ENCODE results near the gene CLMP. TPM values are rescaled to one million over a fixed set of nuclear protein-coding genes. Genes with fewer than 3 reads are reported as not detected.
"Not testable (repeated sequence)": the region's sequence is repeated elsewhere in the genome, so short reads cannot be mapped to it uniquely, and the experiment has no call there.

CLMP gene
- total RNA-seq, 1 donor from 2014 or later = 32.0 TPM

GRCh38 chr11:123059041-123059920 lies 135.8 kb downstream of the CLMP start:
- DNase-seq (ENCODE audit: low read depth) = not testable (repeated sequence)

DNA sequence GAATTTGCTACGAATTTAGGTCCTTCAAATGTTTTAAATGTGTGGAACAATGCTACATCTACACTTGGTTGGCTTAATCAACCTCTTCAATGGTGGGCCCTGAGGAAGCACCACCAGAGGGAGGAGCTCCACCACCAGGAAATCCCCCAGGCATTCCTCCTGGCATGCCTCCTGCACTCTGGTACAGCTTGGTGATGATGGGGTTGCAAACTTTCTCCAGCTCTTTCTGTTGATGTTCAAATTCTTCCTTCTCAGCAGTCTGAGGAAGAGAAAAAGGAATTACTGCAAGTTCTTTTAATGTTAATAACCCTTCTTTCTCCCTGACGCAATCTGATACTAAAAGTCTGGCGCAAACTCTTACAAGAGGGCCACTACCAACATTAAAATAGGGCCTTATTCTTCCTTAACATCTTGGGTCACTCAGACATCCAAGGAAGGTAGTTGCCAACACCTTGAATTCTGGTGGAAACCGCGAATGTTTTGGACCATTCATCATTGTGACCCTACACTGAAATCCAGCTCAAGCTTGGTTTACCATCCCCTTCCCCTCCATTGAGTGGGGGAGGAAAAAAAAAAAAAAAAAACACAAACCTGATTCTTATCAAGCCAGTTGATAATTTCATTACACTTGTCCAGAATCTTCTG lies 137.3 kb downstream of the CLMP start:
- no peak for DNase-seq (ENCODE audit: low read depth)

DNA sequence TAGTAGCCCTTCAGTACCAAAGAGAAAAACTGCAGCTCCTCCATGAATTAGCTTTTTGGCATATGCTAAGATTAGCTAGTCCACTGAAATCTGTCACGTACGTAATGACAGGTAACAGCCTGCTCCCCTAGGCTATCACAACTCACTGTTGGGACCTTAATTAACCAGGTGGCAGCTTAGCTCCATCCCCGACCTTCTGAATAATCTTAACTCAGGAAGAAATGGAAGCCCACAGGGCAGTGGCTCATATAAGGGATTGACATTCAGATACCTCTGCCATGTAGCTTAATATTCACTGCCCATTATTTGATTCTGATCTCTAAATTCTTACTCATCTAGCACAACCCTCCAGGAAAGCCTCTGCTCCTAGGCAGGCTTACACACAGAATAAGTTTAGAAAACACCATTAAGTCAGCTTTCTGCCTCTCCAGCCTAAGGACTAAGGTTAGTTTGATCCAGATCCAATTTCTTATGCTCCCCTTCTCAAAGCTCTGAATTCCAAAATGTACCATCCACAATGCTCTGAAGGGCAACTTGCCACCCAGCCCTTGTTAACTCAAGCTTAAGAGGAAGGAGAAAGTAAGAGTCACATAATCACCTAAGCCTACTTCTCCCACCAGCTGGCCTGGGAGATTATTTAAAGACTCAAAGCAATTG lies 138.1 kb downstream of the CLMP start:
- DNase-seq (ENCODE audit: low read depth) = no peak

DNA sequence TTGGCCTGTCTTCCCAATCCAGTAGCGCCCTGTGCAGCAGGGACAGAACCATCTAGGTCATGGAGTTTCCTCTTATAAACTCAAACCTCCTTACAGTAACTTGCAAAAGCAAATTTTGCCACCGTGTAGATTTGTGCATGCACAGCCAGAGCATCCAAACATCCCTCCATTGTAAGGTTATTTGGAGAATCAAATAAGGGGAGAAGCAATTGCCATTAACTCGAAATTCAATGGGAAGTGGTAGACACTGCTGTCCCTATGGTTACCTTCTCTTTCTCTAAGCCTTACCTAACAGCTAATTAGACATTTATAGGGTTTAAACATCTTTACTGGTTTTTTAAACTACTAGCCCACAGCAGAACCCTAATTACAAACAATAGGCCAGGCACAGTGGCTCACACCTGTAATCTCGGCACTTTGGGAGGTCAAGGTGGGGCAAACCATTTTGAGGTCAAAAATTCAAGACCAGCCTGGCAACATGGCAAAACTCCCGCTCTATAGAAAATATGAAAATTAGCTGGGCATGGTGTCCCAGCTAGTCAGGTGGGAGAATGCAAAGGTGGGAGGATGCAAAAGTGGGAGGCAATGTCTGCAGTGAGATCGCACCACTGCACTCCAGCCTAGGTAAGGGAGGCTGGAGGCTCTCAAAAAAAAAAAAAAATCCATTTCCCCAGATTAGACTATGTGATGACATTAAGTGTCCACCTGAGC lies 139.7 kb downstream of the CLMP start:
- no peak for DNase-seq (ENCODE audit: low read depth)

GRCh38 chr11:123054301-123055065 lies 140.6 kb downstream of the CLMP start:
- peak; percentile 77 for DNase-seq (ENCODE audit: low read depth)

- DNase-seq (ENCODE audit: low read depth) = no peak
Measured at GRCh38 chr11:123052901-123053721, 141.9 kb downstream of the CLMP start.

DNA sequence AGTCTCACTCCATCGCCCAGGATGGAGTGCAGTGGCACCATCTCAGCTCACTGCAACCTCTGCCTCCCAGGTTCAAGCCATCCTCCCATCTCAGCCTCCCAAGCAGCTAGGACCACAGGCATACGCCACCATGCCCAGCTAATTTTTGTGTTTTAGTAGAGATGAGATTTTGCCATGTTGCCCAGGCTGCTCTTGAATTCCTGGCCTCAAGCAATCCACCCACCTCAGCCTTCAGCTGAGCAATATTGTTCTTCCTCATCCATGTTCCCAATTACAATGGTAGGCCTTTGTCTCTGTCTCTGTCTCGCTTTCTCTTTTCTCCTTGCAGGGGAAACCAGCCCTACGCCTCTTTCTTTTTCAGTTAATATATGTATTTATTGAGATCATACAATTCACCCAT lies 143.4 kb downstream of the CLMP start:
- DNase-seq (ENCODE audit: low read depth) = no peak

DNA sequence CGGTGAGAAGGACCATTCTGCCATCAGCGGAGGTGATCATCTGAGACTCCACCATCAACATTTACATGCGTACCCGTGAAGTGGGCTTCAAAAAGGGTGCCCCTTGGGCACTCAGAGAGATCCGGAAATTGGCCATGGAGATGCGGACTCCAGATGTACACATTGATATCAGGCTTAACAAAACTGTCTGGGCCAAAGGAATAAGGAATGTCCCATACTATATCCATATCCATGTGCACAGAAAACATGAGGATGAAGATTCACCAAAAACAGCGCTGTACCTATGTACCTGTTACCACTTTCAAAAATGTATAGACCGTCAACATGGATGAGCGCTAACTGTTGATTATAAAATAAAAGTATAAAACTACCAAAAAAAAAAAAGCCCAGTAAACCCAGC lies 143.9 kb downstream of the CLMP start:
- DNase-seq (ENCODE audit: low read depth) = no peak

DNA sequence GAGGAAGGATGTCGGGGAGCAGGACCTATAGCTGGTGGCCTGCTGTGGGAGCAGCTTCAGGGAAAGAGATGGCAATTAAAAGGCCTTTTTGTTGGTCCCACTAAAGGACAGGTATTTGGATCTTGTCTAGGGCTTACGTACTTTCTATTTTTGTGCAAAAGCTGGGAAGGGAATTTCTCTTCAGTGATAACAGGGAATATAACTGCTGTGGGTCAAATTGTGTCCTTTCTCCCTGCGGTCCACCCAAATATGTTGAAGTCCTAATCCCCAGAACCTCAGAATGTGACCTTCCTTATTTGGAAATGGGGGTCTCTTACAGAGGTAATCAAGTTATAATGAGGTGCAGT lies 147.1 kb downstream of the CLMP start:
- DNase-seq (ENCODE audit: low read depth) = no peak

- no peak for DNase-seq (ENCODE audit: low read depth)
Measured at GRCh38 chr11:123047266-123047946, 147.6 kb downstream of the CLMP start.

GRCh38 chr11:123046473-123047259 lies 148.4 kb downstream of the CLMP start:
- DNase-seq (ENCODE audit: low read depth) = no peak

DNA sequence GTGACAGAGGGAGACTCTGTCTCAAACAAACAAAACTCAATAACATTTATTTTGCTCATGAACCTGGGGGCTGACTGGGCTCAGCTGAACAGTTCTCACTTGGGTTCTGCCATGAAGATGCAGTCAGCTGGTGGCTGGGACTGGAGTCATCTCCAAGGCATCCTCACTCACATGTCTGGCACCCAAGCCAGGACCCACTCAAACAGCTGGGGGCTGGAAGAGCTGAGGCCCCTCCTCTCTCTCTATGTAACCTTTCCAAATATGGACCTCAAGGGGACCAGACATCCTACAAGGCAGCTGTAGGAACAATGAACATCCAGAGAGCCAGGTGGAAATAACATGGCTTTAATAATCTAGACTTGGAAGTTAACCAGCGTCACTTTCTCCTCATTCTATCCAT lies 149.9 kb downstream of the CLMP start:
- peak; percentile 71 for DNase-seq (ENCODE audit: low read depth)

DNA sequence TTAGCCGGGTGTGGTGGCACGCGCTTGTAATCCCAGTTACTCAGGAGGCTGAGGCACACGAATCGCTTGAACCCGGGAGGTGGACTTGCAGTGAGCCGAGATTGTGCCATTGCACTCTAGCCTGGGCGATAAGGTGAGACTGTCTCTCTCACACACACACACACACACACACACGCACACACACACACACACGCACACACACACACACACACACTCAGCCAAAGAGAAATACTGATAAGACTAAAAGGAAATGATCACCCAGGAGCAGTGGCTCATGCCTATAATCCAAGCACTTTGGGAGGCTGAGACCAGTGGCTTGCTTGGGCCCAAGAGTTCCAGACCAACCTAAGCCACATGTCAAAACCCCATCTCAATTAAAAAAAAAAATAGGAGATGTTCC lies 153.9 kb downstream of the CLMP start:
- DNase-seq (ENCODE audit: low read depth) = no peak

- DNase-seq (ENCODE audit: low read depth) = peak; percentile 34
Measured at GRCh38 chr11:123040111-123040432, 155.0 kb downstream of the CLMP start.

- DNase-seq (ENCODE audit: low read depth) = no peak
Measured at GRCh38 chr11:123035831-123036230, 159.2 kb downstream of the CLMP start.

DNA sequence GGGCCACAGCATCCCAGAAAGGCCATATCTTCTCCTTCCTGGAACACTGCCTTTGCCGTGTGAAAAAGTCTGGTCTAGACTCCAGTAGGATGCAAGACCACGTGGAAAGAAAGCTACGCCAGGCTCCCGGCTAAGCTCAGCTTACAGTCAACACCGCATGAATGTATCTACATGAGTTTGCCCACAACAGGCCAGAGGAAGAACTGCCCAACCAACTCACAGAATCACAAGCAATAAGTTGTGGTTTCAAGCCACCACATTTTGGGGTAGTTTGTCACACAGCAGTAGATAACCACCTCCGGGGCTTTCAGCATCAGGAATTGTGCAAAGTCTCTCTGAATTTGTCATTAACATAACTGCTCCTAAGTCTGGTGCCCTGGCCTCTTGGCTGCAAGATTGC lies 160.5 kb downstream of the CLMP start:
- no peak for DNase-seq (ENCODE audit: low read depth)

GRCh38 chr11:123033895-123034294 lies 161.2 kb downstream of the CLMP start:
- no peak for DNase-seq (ENCODE audit: low read depth)

DNA sequence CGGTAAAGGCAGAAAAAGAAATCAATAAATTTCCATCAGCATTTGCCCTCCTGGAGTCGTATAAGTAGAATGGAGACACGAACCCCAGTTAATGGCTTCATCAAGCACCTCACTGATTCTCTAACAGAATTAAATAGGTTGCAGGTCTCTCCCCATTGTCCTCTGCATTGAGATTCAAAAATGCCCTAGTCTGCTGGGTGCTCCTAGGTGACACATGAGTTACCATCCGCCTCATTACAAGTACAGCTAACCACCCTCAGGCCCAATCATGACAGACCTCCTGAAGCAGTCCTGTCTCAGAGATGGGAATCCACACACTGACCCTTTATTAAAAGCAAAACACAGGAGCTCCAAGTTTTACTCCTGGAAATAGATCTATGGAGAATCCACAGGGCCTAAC lies 164.5 kb downstream of the CLMP start:
- no peak for DNase-seq (ENCODE audit: low read depth)

DNA sequence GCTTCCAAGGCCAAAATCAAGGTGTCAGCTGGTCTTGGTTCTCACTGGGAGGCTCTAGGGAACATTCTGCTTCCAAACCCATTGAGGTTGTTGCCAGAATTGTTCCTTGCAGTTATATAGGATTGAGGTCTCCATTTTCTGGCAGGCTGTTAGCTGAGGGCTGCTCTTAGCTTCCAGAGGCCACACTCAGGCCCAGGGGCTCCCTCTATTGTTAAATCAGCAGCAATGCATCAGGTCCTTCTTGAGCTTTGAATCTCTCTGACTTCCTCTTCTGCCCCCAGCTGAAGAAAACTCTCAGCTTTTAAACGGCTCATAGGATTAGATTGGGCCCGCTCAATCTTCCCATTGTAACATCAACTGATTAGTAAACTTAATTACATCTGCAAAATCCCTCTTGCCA lies 174.1 kb downstream of the CLMP start:
- DNase-seq (ENCODE audit: low read depth) = peak; percentile 41

Data from myocyte (in vitro differentiated cells).